Tibial nerve (tissue), 3 donors: ENCODE data around the gene PSMB3.

Source experiments
- POLR2A ChIP-seq, 2 donors: fragments of 450-650 bp; IDR thresholded peaks; one replicate each; pipeline ENCODE4 v1.6.1; 2017; ENCODE audit warnings: antibody characterized with exemption in 2 of 2, mild to moderate bottlenecking in 2 of 2, moderate library complexity in 2 of 2
- TF ChIP-seq, protein P1 (sequence below), 5 experiments: fragments of 200-600 bp in 3 of 5; fragments of 450-650 bp in 2 of 5; sonication (generic) in 3 of 5; IDR thresholded peaks; one replicate each; pipeline ENCODE4 v1.5.1; 2016 to 2019; ENCODE audit warnings: antibody characterized with exemption in 5 of 5, mild to moderate bottlenecking in 3 of 5, moderate library complexity in 2 of 5

DNA sequence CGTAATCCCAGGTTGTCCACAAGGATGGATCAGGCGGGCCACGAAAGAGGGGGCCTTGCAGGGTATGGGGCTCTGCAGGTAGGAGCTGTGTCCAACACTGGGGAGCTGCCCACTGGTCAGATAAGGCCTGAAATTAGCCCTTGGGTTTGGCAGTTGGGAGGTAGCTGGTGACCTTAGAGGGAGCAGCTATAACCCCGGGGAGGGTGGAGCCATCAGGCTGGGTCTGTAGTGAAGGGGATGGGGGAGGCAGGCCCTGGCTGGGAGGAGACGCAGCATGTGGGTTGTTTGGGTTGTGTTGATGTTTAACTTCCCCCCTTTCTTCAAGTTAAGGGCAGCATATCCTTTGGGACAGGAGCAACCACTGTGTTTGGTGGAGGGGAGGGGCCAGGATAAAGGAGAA, 41.6 kb upstream of the PSMB3 start:
- TF ChIP-seq, protein P1, sequence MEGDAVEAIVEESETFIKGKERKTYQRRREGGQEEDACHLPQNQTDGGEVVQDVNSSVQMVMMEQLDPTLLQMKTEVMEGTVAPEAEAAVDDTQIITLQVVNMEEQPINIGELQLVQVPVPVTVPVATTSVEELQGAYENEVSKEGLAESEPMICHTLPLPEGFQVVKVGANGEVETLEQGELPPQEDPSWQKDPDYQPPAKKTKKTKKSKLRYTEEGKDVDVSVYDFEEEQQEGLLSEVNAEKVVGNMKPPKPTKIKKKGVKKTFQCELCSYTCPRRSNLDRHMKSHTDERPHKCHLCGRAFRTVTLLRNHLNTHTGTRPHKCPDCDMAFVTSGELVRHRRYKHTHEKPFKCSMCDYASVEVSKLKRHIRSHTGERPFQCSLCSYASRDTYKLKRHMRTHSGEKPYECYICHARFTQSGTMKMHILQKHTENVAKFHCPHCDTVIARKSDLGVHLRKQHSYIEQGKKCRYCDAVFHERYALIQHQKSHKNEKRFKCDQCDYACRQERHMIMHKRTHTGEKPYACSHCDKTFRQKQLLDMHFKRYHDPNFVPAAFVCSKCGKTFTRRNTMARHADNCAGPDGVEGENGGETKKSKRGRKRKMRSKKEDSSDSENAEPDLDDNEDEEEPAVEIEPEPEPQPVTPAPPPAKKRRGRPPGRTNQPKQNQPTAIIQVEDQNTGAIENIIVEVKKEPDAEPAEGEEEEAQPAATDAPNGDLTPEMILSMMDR (IDR thresholded peaks at IDR 0.05): no peak
- TF ChIP-seq POLR2A (IDR thresholded peaks at IDR 0.05): no peak
